ENCODE measurements around the gene CD244. TPM values are rescaled to one million over a fixed set of nuclear protein-coding genes. Genes with fewer than 3 reads are reported as not detected.
"Not testable (repeated sequence)": the region's sequence is repeated elsewhere in the genome, so short reads cannot be mapped to it uniquely, and the experiment has no call there.

The CD244 gene
- total RNA-seq, 2 donors from 2014 or later = 0.78 to 2.2 TPM

GRCh38 chr1:160795951-160796383 lies 66.7 kb downstream of the CD244 start, which contains the start of gene LY9:
LY9 (plus strand) TSS chr1:160796174; CDS start chr1:160796188, 14 bp downstream.
- Histone ChIP-seq H3K27ac (no peak within 1 kb of the TSS), H3K4me1 (ENCODE audit: control insufficient read depth in 1 of 2, low read depth in 2 of 2) (no peaks in the 10 kb centered on the region), H3K36me3 (no peaks in the 10 kb centered on the region), H3K9me3 (no peaks in the 10 kb centered on the region), H3K27me3 (replicated peaks; ENCODE audit: insufficient read depth) (no peaks in the 10 kb centered on the region), H3K4me3 (peak within 1 kb of the TSS; percentile 27)
- no peak for DNase-seq (ENCODE audit: low spot score)
- TF ChIP-seq CTCF (IDR thresholded peaks at IDR 0.05) = no peak
- ATAC-seq (ENCODE audit: insufficient number of reproducible peaks, low FRiP score, low read depth) = no peak

GRCh38 chr1:160794376-160794775 lies 68.3 kb downstream of the CD244 start:
- DNase-seq (ENCODE audit: low spot score) = no peak
- Histone ChIP-seq H3K36me3 (no peaks in the 10 kb centered on the region), H3K4me1 (ENCODE audit: control insufficient read depth in 1 of 2, low read depth in 2 of 2) (no peaks in the 10 kb centered on the region), H3K9me3 (no peaks in the 10 kb centered on the region), H3K27me3 (replicated peaks; ENCODE audit: insufficient read depth) (no peaks in the 10 kb centered on the region), H3K4me3 (no peak overlapping the region), H3K27ac (no peak overlapping the region)
- no peak for TF ChIP-seq CTCF (IDR thresholded peaks at IDR 0.05)
- no peak for ATAC-seq (ENCODE audit: insufficient number of reproducible peaks, low FRiP score, low read depth)

GRCh38 chr1:160789702-160790611 lies 72.7 kb downstream of the CD244 start:
- Histone ChIP-seq H3K27me3 (replicated peaks; ENCODE audit: insufficient read depth) (no peaks in the 10 kb centered on the region), H3K4me1 (ENCODE audit: control insufficient read depth in 1 of 2, low read depth in 2 of 2) (no peaks in the 10 kb centered on the region), H3K36me3 (no peaks in the 10 kb centered on the region), H3K4me3 (no peak overlapping the region), H3K9me3 (no peaks in the 10 kb centered on the region), H3K27ac (no peak overlapping the region)
- TF ChIP-seq CTCF (IDR thresholded peaks at IDR 0.05) = no peak
- DNase-seq (ENCODE audit: low spot score) = no peak
- no peak for ATAC-seq (ENCODE audit: insufficient number of reproducible peaks, low FRiP score, low read depth)

- Histone ChIP-seq H3K9me3 (no peaks in the 10 kb centered on the region), H3K4me1 (ENCODE audit: control insufficient read depth in 1 of 2, low read depth in 2 of 2) (no peaks in the 10 kb centered on the region), H3K36me3 (no peaks in the 10 kb centered on the region), H3K4me3 (no peak overlapping the region), H3K27me3 (replicated peaks; ENCODE audit: insufficient read depth) (no peaks in the 10 kb centered on the region), H3K27ac (no peak overlapping the region)
- DNase-seq (ENCODE audit: low spot score) (no peak), ATAC-seq (ENCODE audit: insufficient number of reproducible peaks, low FRiP score, low read depth) (no peak)
- no peak for TF ChIP-seq CTCF (IDR thresholded peaks at IDR 0.05)
These were observed 73.5 kb downstream of the CD244 start for GRCh38 chr1:160789051-160789701.

GRCh38 chr1:160782988-160783765 lies 79.5 kb downstream of the CD244 start:
- H3K9me3 ChIP-seq; H3K36me3 ChIP-seq; H3K27ac ChIP-seq; H3K4me1 ChIP-seq (ENCODE audit: control insufficient read depth in 1 of 2, low read depth in 2 of 2); ATAC-seq (ENCODE audit: insufficient number of reproducible peaks, low FRiP score, low read depth); DNase-seq (ENCODE audit: low spot score); H3K27me3 ChIP-seq (replicated peaks; ENCODE audit: insufficient read depth); H3K4me3 ChIP-seq: not testable (repeated sequence)

All from thoracic aorta (tissue), 2 donors.